DOHH2 (cell line): ENCODE results near the gene MAN2A1.

Experiments used
- H3F3A ChIP-seq: fragments of 200-600 bp; sonication (generic), shearing (Covaris generic); 2 replicates; pipeline ENCODE4 v1.6.0; 2016; ENCODE audit warnings: antibody characterized with exemption, mild to moderate bottlenecking; ENCODE audit not compliant: control insufficient read depth, insufficient read depth
- H3K27ac ChIP-seq: fragments of 200-600 bp; sonication (generic); 2 replicates; pipeline ENCODE4 v1.5.1; 2014; ENCODE audit warnings: low read depth, mild to moderate bottlenecking, low read length, moderate library complexity
- H3K27me3 ChIP-seq: fragments of 200-600 bp; sonication (generic); 2 replicates; pipeline ENCODE4 v1.6.1; 2014; ENCODE audit warnings: mild to moderate bottlenecking, low read length, mixed read lengths; ENCODE audit not compliant: control insufficient read depth
- H3K36me3 ChIP-seq: fragments of 200-600 bp; sonication (generic); 2 replicates; pipeline ENCODE4 v1.6.1; 2014; ENCODE audit warnings: mild to moderate bottlenecking, low read length, moderate library complexity, mixed read lengths; ENCODE audit not compliant: control insufficient read depth
- H3K4me1 ChIP-seq: fragments of 200-600 bp; sonication (generic); 2 replicates; pipeline ENCODE4 v1.6.1; 2014; ENCODE audit warnings: mild to moderate bottlenecking, low read length, mixed read lengths; ENCODE audit not compliant: control insufficient read depth
- H3K4me2 ChIP-seq: fragments of 200-600 bp; sonication (generic); 2 replicates; pipeline ENCODE4 v1.6.0; 2014; ENCODE audit warnings: mild to moderate bottlenecking, low read length, moderate library complexity
- H3K4me3 ChIP-seq: fragments of 200-600 bp; sonication (generic); 2 replicates; pipeline ENCODE4 v1.5.1; 2014; ENCODE audit warnings: mild to moderate bottlenecking, low read length, mixed read lengths
- H3K79me2 ChIP-seq: fragments of 200-600 bp; sonication (generic); 2 replicates; pipeline ENCODE4 v1.6.1; 2014; ENCODE audit warnings: mild to moderate bottlenecking, low read length, mixed read lengths; ENCODE audit not compliant: control insufficient read depth
- H3K9me2 ChIP-seq: fragments of 200-600 bp; sonication (generic); replicated peaks from 2 replicates; pipeline ENCODE4 v1.6.1; 2014; ENCODE audit warnings: mild to moderate bottlenecking, low read length, mixed read lengths; ENCODE audit not compliant: control insufficient read depth
- H3K9me3 ChIP-seq: fragments of 200-600 bp; sonication (generic); 2 replicates; pipeline ENCODE4 v1.6.1; 2014; ENCODE audit warnings: antibody characterized with exemption, low read length, mixed read lengths; ENCODE audit not compliant: control insufficient read depth, insufficient read depth
- H4K20me1 ChIP-seq: fragments of 200-600 bp; sonication (generic); 2 replicates; pipeline ENCODE4 v1.6.0; 2014; ENCODE audit warnings: low read depth, mild to moderate bottlenecking, antibody characterized with exemption, low read length, moderate library complexity; ENCODE audit not compliant: control insufficient read depth, insufficient read depth
- EZH2phosphoT487 ChIP-seq: fragments of 200-600 bp; sonication (generic); IDR thresholded peaks from 2 replicates; pipeline ENCODE4 v1.6.1; 2017; ENCODE audit warnings: borderline replicate concordance, mild to moderate bottlenecking, antibody characterized with exemption, low read length, moderate library complexity, mixed read lengths
- TF ChIP-seq, protein P1 (sequence below): fragments of 200-600 bp; sonication (generic); IDR thresholded peaks from one replicate; pipeline ENCODE4 v1.5.1; 2014; ENCODE audit warnings: antibody characterized with exemption, mild to moderate bottlenecking, low read depth, low read length; ENCODE audit not compliant: poor library complexity, severe bottlenecking

The MAN2A1 gene

DNA sequence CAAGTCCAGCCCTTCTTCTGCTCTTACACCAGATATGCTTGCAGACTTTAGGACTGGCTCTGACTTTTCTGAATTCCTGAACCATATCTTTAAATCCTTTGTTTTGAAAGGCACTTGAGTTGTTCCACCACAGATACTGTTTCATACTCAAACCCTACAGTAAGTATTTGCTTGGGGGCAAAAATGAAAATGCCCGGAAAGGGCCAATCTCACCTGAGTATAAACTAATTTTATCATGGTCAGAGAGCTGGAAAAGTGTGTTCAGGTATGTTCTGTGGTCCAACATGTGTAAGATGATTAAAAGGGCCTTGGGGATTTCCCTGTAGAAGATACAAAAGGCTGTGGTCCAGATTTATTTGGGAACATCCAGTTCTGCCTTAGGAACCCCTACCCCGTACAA is 225.2 kb downstream of the MAN2A1 start:
- TF ChIP-seq, protein P1, sequence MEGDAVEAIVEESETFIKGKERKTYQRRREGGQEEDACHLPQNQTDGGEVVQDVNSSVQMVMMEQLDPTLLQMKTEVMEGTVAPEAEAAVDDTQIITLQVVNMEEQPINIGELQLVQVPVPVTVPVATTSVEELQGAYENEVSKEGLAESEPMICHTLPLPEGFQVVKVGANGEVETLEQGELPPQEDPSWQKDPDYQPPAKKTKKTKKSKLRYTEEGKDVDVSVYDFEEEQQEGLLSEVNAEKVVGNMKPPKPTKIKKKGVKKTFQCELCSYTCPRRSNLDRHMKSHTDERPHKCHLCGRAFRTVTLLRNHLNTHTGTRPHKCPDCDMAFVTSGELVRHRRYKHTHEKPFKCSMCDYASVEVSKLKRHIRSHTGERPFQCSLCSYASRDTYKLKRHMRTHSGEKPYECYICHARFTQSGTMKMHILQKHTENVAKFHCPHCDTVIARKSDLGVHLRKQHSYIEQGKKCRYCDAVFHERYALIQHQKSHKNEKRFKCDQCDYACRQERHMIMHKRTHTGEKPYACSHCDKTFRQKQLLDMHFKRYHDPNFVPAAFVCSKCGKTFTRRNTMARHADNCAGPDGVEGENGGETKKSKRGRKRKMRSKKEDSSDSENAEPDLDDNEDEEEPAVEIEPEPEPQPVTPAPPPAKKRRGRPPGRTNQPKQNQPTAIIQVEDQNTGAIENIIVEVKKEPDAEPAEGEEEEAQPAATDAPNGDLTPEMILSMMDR, result no peak
- TF ChIP-seq EZH2phosphoT487, result no peak
- Histone ChIP-seq H3K9me3 (no peaks in the 10 kb centered on the region), H3K27me3 (no peaks in the 10 kb centered on the region), H3F3A (no peaks in the 10 kb centered on the region), H3K9me2 (no peaks in the 10 kb centered on the region; the same call in 1 of the 2 replicates), H3K27ac (no peak overlapping the region), H3K36me3 (no peaks in the 10 kb centered on the region), H3K4me3 (no peak overlapping the region), H3K4me1 (no peaks in the 10 kb centered on the region), H3K4me2 (no peak overlapping the region), H3K79me2 (no peaks in the 10 kb centered on the region), H4K20me1 (no peaks in the 10 kb centered on the region)

- no peaks in the 10 kb centered on the region for H3K9me3 ChIP-seq
- no peaks in the 10 kb centered on the region for H3K27me3 ChIP-seq
- H3K79me2 ChIP-seq, result no peaks in the 10 kb centered on the region
- no peaks in the 10 kb centered on the region for H3F3A ChIP-seq
- no peak overlapping the region for H3K4me2 ChIP-seq
- no peaks in the 10 kb centered on the region for H3K4me1 ChIP-seq
- H3K27ac ChIP-seq, result no peak overlapping the region
- H3K36me3 ChIP-seq, result no peaks in the 10 kb centered on the region
- H3K9me2 ChIP-seq, result no peaks in the 10 kb centered on the region; the same call in 1 of the 2 replicates
- no peak for TF ChIP-seq EZH2phosphoT487
- TF ChIP-seq, protein P1, result no peak
- no peak overlapping the region for H3K4me3 ChIP-seq
- H4K20me1 ChIP-seq, result no peaks in the 10 kb centered on the region
Measured at GRCh38 chr5:109916481-109917153, 226.9 kb downstream of the MAN2A1 start.
